Osteoblast (primary cell): ENCODE data around the gene HBG1. TPM values are rescaled to one million over a fixed set of nuclear protein-coding genes. Genes with fewer than 3 reads are reported as not detected.

Source experiments
- DNase-seq: peaks from one replicate; pipeline ENCODE4 v3.0.0; 2011; ENCODE audit warnings: low spot score, mixed read lengths; ENCODE audit not compliant: insufficient read length; ENCODE audit errors: missing footprints
- H2AFZ ChIP-seq: 2 replicates; pipeline ENCODE4 v1.6.0; 2011; ENCODE audit warnings: mild to moderate bottlenecking, low read length
- H3K27ac ChIP-seq: 2 replicates; pipeline ENCODE4 v1.5.1; 2011; ENCODE audit warnings: mild to moderate bottlenecking, low read depth, low read length, moderate library complexity
- H3K27me3 ChIP-seq: 2 replicates; pipeline ENCODE4 v1.6.0; 2012; ENCODE audit warnings: mild to moderate bottlenecking, control low read depth, inconsistent platforms, low read length, moderate library complexity; ENCODE audit not compliant: insufficient read depth
- H3K36me3 ChIP-seq: 2 replicates; pipeline ENCODE4 v1.5.1; 2011; ENCODE audit warnings: mild to moderate bottlenecking, low read length, control low read depth, moderate library complexity; ENCODE audit not compliant: insufficient read depth
- H3K4me1 ChIP-seq: 2 replicates; pipeline ENCODE4 v1.5.1; 2011; ENCODE audit warnings: mild to moderate bottlenecking, low read length, control low read depth, moderate library complexity; ENCODE audit not compliant: insufficient read depth
- H3K4me2 ChIP-seq: 2 replicates; pipeline ENCODE4 v1.6.0; 2011; ENCODE audit warnings: mild to moderate bottlenecking, low read length; ENCODE audit not compliant: insufficient read depth
- H3K4me3 ChIP-seq: fragments of 200-600 bp; sonication (generic); 3 replicates; pipeline ENCODE4 v1.5.1; 2012; ENCODE audit warnings: mild to moderate bottlenecking, low read length, inconsistent platforms; ENCODE audit not compliant: insufficient read depth
- H3K79me2 ChIP-seq: 2 replicates; pipeline ENCODE4 v1.6.0; 2012; ENCODE audit warnings: mild to moderate bottlenecking, low read length, control low read depth, inconsistent platforms; ENCODE audit not compliant: insufficient read depth
- H3K9me3 ChIP-seq: 2 replicates; pipeline ENCODE4 v1.5.1; 2011; ENCODE audit warnings: low read depth, low read length, control low read depth
- H4K20me1 ChIP-seq: 2 replicates; pipeline ENCODE4 v1.6.0; 2012; ENCODE audit warnings: mild to moderate bottlenecking, low read length, control low read depth; ENCODE audit not compliant: insufficient read depth
- total RNA-seq: library from RNA; depleted of rRNA; stranded (reverse); fragments of >200 nt; gene quantifications from 2 replicates; pipeline ENCODE4 v1.2.3, GENCODE V29; 2012
- TF ChIP-seq, protein P1 (sequence below): IDR thresholded peaks from 2 replicates; pipeline ENCODE4 v1.5.1; 2011; ENCODE audit warnings: mild to moderate bottlenecking, low read depth, low read length, moderate library complexity; ENCODE audit errors: extremely low read depth

HBG1 gene
- total RNA-seq, 1 donor, result not detected

GRCh38 chr11:5247472-5248192 lies 2.0 kb downstream of the HBG1 start:
- Histone ChIP-seq H2AFZ (no peak overlapping the region), H4K20me1 (no peaks in the 10 kb centered on the region), H3K4me2 (no peak overlapping the region), H3K79me2 (no peaks in the 10 kb centered on the region), H3K4me3 (no peak overlapping the region), H3K27ac (no peak overlapping the region), H3K9me3 (no peaks in the 10 kb centered on the region), H3K4me1 (no peaks in the 10 kb centered on the region), H3K36me3 (no peaks in the 10 kb centered on the region), H3K27me3 (no peaks in the 10 kb centered on the region)
- TF ChIP-seq, protein P1, sequence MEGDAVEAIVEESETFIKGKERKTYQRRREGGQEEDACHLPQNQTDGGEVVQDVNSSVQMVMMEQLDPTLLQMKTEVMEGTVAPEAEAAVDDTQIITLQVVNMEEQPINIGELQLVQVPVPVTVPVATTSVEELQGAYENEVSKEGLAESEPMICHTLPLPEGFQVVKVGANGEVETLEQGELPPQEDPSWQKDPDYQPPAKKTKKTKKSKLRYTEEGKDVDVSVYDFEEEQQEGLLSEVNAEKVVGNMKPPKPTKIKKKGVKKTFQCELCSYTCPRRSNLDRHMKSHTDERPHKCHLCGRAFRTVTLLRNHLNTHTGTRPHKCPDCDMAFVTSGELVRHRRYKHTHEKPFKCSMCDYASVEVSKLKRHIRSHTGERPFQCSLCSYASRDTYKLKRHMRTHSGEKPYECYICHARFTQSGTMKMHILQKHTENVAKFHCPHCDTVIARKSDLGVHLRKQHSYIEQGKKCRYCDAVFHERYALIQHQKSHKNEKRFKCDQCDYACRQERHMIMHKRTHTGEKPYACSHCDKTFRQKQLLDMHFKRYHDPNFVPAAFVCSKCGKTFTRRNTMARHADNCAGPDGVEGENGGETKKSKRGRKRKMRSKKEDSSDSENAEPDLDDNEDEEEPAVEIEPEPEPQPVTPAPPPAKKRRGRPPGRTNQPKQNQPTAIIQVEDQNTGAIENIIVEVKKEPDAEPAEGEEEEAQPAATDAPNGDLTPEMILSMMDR, result no peak
- DNase-seq, result no peak

- no peak overlapping the region for H2AFZ ChIP-seq
- no peak overlapping the region for H3K27ac ChIP-seq
- H3K9me3 ChIP-seq, result no peaks in the 10 kb centered on the region
- H3K4me3 ChIP-seq, result no peak overlapping the region
- TF ChIP-seq, protein P1, result no peak
- DNase-seq, result no peak
- no peaks in the 10 kb centered on the region for H3K4me1 ChIP-seq
- no peaks in the 10 kb centered on the region for H3K36me3 ChIP-seq
- H4K20me1 ChIP-seq, result no peaks in the 10 kb centered on the region
- no peak overlapping the region for H3K4me2 ChIP-seq
- no peaks in the 10 kb centered on the region for H3K79me2 ChIP-seq
- H3K27me3 ChIP-seq, result no peaks in the 10 kb centered on the region
Observed at GRCh38 chr11:5246772-5247471, 2.7 kb downstream of the HBG1 start.

DNA sequence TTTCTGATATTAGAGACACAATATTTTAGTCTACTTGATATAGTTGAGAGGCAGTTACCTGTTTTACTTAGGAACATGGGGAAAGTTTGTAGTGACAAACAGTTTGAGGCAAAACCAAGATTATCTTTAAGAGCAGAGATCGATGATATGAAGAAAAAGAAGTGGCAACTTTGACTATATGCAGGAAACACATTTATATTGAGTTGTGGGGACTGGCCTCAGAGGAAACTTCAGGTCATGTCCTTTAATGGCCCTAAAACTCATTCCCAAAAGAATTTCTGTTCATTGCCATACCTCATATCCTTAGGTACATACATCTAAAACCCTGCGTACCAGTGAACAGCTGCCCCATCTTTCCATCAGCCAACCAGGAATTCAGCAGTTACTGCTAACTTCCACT lies 4.5 kb downstream of the HBG1 start:
- no peaks in the 10 kb centered on the region for H3K36me3 ChIP-seq

GRCh38 chr11:5243816-5244180 lies 5.9 kb downstream of the HBG1 start:
- H3K79me2 ChIP-seq, result no peaks in the 10 kb centered on the region
- no peaks in the 10 kb centered on the region for H3K27me3 ChIP-seq
- H3K4me3 ChIP-seq, result no peak overlapping the region
- no peak overlapping the region for H3K27ac ChIP-seq
- H4K20me1 ChIP-seq, result no peaks in the 10 kb centered on the region
- H3K4me1 ChIP-seq, result peaks cover 2% of the 10 kb centered on the region
- TF ChIP-seq, protein P1, result no peak
- DNase-seq, result no peak
- no peak overlapping the region for H2AFZ ChIP-seq
- no peaks in the 10 kb centered on the region for H3K36me3 ChIP-seq
- no peaks in the 10 kb centered on the region for H3K9me3 ChIP-seq
- no peak overlapping the region for H3K4me2 ChIP-seq

More for the DNA sequence above, 4.5 kb downstream of the HBG1 start:
- Histone ChIP-seq H3K79me2 (no peaks in the 10 kb centered on the region), H3K27me3 (no peaks in the 10 kb centered on the region), H3K9me3 (no peaks in the 10 kb centered on the region), H3K4me3 (no peak overlapping the region), H3K4me2 (no peak overlapping the region), H4K20me1 (no peaks in the 10 kb centered on the region), H3K27ac (no peak overlapping the region), H2AFZ (no peak overlapping the region), H3K4me1 (peaks cover 2% of the 10 kb centered on the region)
- no peak for DNase-seq
- TF ChIP-seq, protein P1, result no peak
